ENCODE measurements around the gene RUNX1. TPM values are rescaled to one million over a fixed set of nuclear protein-coding genes. Genes with fewer than 3 reads are reported as not detected.

Gene RUNX1
- polyA plus RNA-seq, 1 of the 3 experiments (the other 2 are of a cell fraction) = 17.1 TPM

- POLR2A ChIA-PET = no interaction called here
- Histone ChIP-seq H3K4me3 (ENCODE audit: low read depth in 2 of 2, low read length in 1 of 2) (no peak overlapping the region), H3K36me3 (replicated peaks in 1 of 2; ENCODE audit: control insufficient read depth in 1 of 2, insufficient read depth in 2 of 2, low read length in 1 of 2) (no peaks in the 10 kb centered on the region)
Observed at GRCh38 chr21:34743831-34744230, 305.3 kb downstream of the RUNX1 start.

More at GRCh38 chr21:34743831-34744230, 305.3 kb downstream of the RUNX1 start:
- TF ChIP-seq USF1 (IDR thresholded peaks at IDR 0.05; ENCODE audit: borderline replicate concordance, low read depth) (no peak), RCOR1 (IDR thresholded peaks at IDR 0.05; ENCODE audit: low read length) (no peak), TAF1 (IDR thresholded peaks at IDR 0.05; ENCODE audit: borderline replicate concordance, low read depth, low read length) (no peak), REST (IDR thresholded peaks at IDR 0.05; ENCODE audit: low read depth, low read length) (no peak), FOXM1 (IDR thresholded peaks at IDR 0.05; ENCODE audit: low read depth) (no peak), IRF3 (IDR thresholded peaks at IDR 0.05; ENCODE audit: low read depth, low read length) (no peak), FOSL2 (IDR thresholded peaks at IDR 0.05; ENCODE audit: borderline replicate concordance, low read depth) (no peak), MEF2A (IDR thresholded peaks at IDR 0.05; ENCODE audit: borderline replicate concordance, low read depth) (no peak), GABPA (IDR thresholded peaks at IDR 0.05; ENCODE audit: low read depth) (no peak), SIN3A (IDR thresholded peaks at IDR 0.05; ENCODE audit: borderline replicate concordance, low read depth, low read length) (no peak), CTCF (IDR thresholded peaks at IDR 0.05) (no peak), TEAD4 (IDR thresholded peaks at IDR 0.05; ENCODE audit: borderline replicate concordance, insufficient read depth) (no peak), SMC3 (IDR thresholded peaks at IDR 0.05; ENCODE audit: low read depth, low read length) (no peak), PBX3 (IDR thresholded peaks at IDR 0.05) (no peak), RFX5 (IDR thresholded peaks at IDR 0.05; ENCODE audit: low read length) (no peak), MXI1 (IDR thresholded peaks at IDR 0.05; ENCODE audit: low read depth, low read length) (no peak), EP300 (IDR thresholded peaks at IDR 0.05; ENCODE audit: borderline replicate concordance in 1 of 2, low read depth in 1 of 2, low read length in 1 of 2) (no peak)
- Histone ChIP-seq H3K27ac (ENCODE audit: low read depth in 2 of 2, low read length in 1 of 2) (no peak overlapping the region), H3K27me3 (ENCODE audit: insufficient read depth) (peaks cover 5% of the 10 kb centered on the region; the same call in 1 of the 2 replicates), H3K4me2 (no peak overlapping the region), H3K9me3 (no peaks in the 10 kb centered on the region), H2AFZ (ENCODE audit: low read depth) (no peak overlapping the region), H3K4me1 (ENCODE audit: control insufficient read depth in 1 of 2, insufficient read depth in 2 of 2, low read depth in 1 of 2, low read length in 1 of 2) (no peaks in the 10 kb centered on the region; a peak in 1 of 4 replicates), H3K9me2 (no peaks in the 10 kb centered on the region), H3K79me2 (ENCODE audit: insufficient read depth) (no peaks in the 10 kb centered on the region), H3F3A (replicated peaks; ENCODE audit: insufficient read depth) (no peaks in the 10 kb centered on the region), H4K20me1 (ENCODE audit: insufficient read depth) (no peaks in the 10 kb centered on the region), H3K9ac (no peak overlapping the region)
- WGBS (ENCODE audit: low lambda C conversion rate) = 63% methylated on average over 4 of the region's 9 CpGs
- no peak for DNase-seq
- CTCF ChIA-PET = interaction anchor here (0.8 to 2.1 kb wide), 5 partner anchors 12 to 1096 kb away, joined by 3 to 9 read pairs (median 4); no protein-coding TSS in a partner anchor
